ENCODE data around the gene TIGAR.

- TF ChIP-seq, protein P1, sequence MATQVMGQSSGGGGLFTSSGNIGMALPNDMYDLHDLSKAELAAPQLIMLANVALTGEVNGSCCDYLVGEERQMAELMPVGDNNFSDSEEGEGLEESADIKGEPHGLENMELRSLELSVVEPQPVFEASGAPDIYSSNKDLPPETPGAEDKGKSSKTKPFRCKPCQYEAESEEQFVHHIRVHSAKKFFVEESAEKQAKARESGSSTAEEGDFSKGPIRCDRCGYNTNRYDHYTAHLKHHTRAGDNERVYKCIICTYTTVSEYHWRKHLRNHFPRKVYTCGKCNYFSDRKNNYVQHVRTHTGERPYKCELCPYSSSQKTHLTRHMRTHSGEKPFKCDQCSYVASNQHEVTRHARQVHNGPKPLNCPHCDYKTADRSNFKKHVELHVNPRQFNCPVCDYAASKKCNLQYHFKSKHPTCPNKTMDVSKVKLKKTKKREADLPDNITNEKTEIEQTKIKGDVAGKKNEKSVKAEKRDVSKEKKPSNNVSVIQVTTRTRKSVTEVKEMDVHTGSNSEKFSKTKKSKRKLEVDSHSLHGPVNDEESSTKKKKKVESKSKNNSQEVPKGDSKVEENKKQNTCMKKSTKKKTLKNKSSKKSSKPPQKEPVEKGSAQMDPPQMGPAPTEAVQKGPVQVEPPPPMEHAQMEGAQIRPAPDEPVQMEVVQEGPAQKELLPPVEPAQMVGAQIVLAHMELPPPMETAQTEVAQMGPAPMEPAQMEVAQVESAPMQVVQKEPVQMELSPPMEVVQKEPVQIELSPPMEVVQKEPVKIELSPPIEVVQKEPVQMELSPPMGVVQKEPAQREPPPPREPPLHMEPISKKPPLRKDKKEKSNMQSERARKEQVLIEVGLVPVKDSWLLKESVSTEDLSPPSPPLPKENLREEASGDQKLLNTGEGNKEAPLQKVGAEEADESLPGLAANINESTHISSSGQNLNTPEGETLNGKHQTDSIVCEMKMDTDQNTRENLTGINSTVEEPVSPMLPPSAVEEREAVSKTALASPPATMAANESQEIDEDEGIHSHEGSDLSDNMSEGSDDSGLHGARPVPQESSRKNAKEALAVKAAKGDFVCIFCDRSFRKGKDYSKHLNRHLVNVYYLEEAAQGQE (IDR thresholded peaks at IDR 0.05) = no peak
- TF ChIP-seq HNF4A (conservative IDR thresholded peaks at IDR 0.05) (no peak), YY1 (IDR thresholded peaks at IDR 0.05) (no peak), CTCF (IDR thresholded peaks at IDR 0.05; ENCODE audit: low read depth, low read length, missing input control) (no peak), TAF1 (conservative IDR thresholded peaks at IDR 0.05) (no peak), FOXA1 (IDR thresholded peaks at IDR 0.05) (no peak), ATF3 (IDR thresholded peaks at IDR 0.05) (no peak), JUND (IDR thresholded peaks at IDR 0.05) (no peak)
Observed at GRCh38 chr12:4297617-4298016, 23.4 kb upstream of the TIGAR start.
